ENCODE data around the gene CATSPERE. TPM values are rescaled to one million over a fixed set of nuclear protein-coding genes. Genes with fewer than 3 reads are reported as not detected.
A peak's percentile ranks its signal among the peaks of the same experiment; 100 is the strongest.

Gene CATSPERE
- total and polyA plus RNA-seq, 7 experiments from 2014 or later: 0.24 to 2.2 (median 1.0) TPM

- no peaks in the 10 kb centered on the region for H3K9me3 ChIP-seq (ENCODE audit: control insufficient read depth in 2 of 3, low read length in 3 of 3)
- peaks cover 19 to 24% of the 10 kb centered on the region in 2 donors for H3K4me1 ChIP-seq (ENCODE audit: control insufficient read depth in 2 of 2, insufficient read depth in 2 of 2, low read length in 2 of 2)
- peak within 1 kb of the TSS; percentile 75 for H3K4me3 ChIP-seq (ENCODE audit: low read length)
- ChIA-PET POLR2A (interaction anchor here (0.6 to 4.0 kb wide), 10 partner anchors 182 to 1678 kb away, joined by 3 to 43 read pairs (median 6); partner anchors contain the start of genes ADSS2, CATSPERE, COX20 and HNRNPU), CTCF (interaction anchor here (1.0 to 1.4 kb wide), 4 partner anchors 49 to 209 kb away, joined by 3 to 7 read pairs (median 3); no protein-coding TSS in a partner anchor)
- peak within 1 kb of the TSS; percentile 87 for H3K27ac ChIP-seq (ENCODE audit: low read depth, low read length)
- DNase-seq (peak; percentile 95 to 100 (median 98)), ATAC-seq (peak; percentile 95)
- H3K27me3 Mint-ChIP-seq: no peaks in the 10 kb centered on the region
- no peaks in the 10 kb centered on the region for H3K27me3 ChIP-seq (ENCODE audit: control insufficient read depth in 2 of 2, insufficient read depth in 2 of 2, low read length in 2 of 2)
- peaks cover 19 to 32% (median 21%) of the 10 kb centered on the region in 7 donors for H3K4me1 Mint-ChIP-seq
- H3K27ac Mint-ChIP-seq: peak within 1 kb of the TSS; percentile 81 to 96 (median 90)
- peak within 1 kb of the TSS in 9 of 10 donors; percentile 83 to 91 (median 88) for H3K4me3 Mint-ChIP-seq
- H3K36me3 ChIP-seq (ENCODE audit: control insufficient read depth in 2 of 3, insufficient read depth in 3 of 3, low read length in 3 of 3): no peaks in the 10 kb centered on the region
- peaks cover 0 to 10% (median 8%) of the 10 kb centered on the region in 5 donors for H3K36me3 Mint-ChIP-seq
- intact Hi-C loops (cut with micrococcal nuclease): loop anchor here (1.0 to 10.0 kb wide), 24 partner anchors 50 to 1913 kb away; partner anchors contain the start of genes COX20 (in 2 of the 2), HNRNPU (in 2 of the 2), CATSPERE (in 1 of the 2) and CEP170 (in 1 of the 2)
- H3K9me3 Mint-ChIP-seq: no peaks in the 10 kb centered on the region
Measured at GRCh38 chr1:244652623-244653438, 191.8 kb downstream of the CATSPERE start, which contains the start of gene DESI2. TSS of gene DESI2 (plus strand) at chr1:244653126. CDS start at chr1:244653314, 188 bp downstream.

DNA sequence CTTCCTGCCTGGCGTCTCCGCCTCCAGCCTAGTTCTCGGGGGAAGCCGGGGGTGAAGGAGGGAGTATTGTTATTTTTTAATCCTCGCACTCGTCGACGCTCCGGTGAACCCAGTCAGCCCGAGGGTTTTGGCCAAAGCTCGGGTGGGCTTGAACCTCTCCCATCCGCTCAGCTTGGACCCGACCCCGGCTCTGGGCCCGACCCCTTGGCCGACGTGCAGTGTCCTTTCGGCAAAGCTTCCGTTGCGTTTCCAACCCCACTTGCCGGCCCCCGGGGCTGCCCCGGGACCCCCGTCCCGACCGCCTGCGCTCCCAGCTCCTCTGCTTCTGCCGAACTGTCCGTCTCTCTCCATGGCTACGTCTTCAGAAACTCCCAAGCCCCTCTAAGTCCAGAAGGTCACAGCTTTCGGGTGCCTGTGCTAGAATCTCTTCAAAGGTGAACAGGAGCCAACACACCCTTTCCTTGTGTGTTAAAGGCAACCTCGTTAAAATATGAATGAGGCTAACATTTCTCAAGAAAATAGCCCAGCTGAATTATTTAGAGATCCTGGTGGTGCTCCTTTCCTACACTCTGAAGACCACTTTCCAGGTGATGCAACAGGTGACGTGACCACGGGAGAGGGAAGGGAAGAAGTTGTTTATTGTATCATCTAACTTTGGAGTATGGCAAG is 192.5 kb downstream of the CATSPERE start:
- Mint-ChIP-seq H3K4me3 (no peak overlapping the region), H3K4me1 (peaks cover 26 to 37% (median 28%) of the 10 kb centered on the region in 7 donors), H3K9me3 (no peaks in the 10 kb centered on the region), H3K36me3 (peaks cover 0 to 18% (median 12%) of the 10 kb centered on the region in 5 donors), H3K27me3 (no peaks in the 10 kb centered on the region), H3K27ac (no peak overlapping the region)
- H3K27me3 ChIP-seq (ENCODE audit: control insufficient read depth in 2 of 2, insufficient read depth in 2 of 2, low read length in 2 of 2): no peaks in the 10 kb centered on the region
- no peaks in the 10 kb centered on the region for H3K9me3 ChIP-seq (ENCODE audit: control insufficient read depth in 2 of 3, low read length in 3 of 3)
- H3K4me3 ChIP-seq (ENCODE audit: low read length): peak overlapping the region; percentile 75
- DNase-seq: peak in 5 of 9 donors; percentile 4 to 30 (median 12)
- intact Hi-C loops (cut with micrococcal nuclease): loop anchor here (1.0 to 10.0 kb wide), 13 partner anchors 50 to 1851 kb away; partner anchors contain the start of gene SMYD3 (in 1 of the 2)
- H3K36me3 ChIP-seq (ENCODE audit: control insufficient read depth in 2 of 3, insufficient read depth in 3 of 3, low read length in 3 of 3): no peaks in the 10 kb centered on the region
- peaks cover 19 to 24% of the 10 kb centered on the region in 2 donors for H3K4me1 ChIP-seq (ENCODE audit: control insufficient read depth in 2 of 2, insufficient read depth in 2 of 2, low read length in 2 of 2)
- peak overlapping the region; percentile 87 for H3K27ac ChIP-seq (ENCODE audit: low read depth, low read length)
- ChIA-PET POLR2A (interaction anchor here (1.4 to 4.0 kb wide), 4 partner anchors 181 to 316 kb away, joined by 3 to 43 read pairs (median 12); partner anchors contain the start of genes ADSS2 and COX20), CTCF (no interaction called here)
- ATAC-seq: no peak

GRCh38 chr1:244654108-244655038 is 193.3 kb downstream of the CATSPERE start:
- DNase-seq (no peak), ATAC-seq (no peak)
- peak overlapping the region; percentile 87 for H3K27ac ChIP-seq (ENCODE audit: low read depth, low read length)
- intact Hi-C loops (cut with micrococcal nuclease): loop anchor here (5.0 to 10.0 kb wide), 5 partner anchors 503 to 1850 kb away; partner anchors contain the start of gene SMYD3 (in 1 of the 2)
- POLR2A ChIA-PET: interaction anchor here (1.4 to 4.0 kb wide), 3 partner anchors 180 to 209 kb away, joined by 3 to 43 read pairs (median 12); partner anchors contain the start of genes ADSS2 and COX20
- peaks cover 19 to 24% of the 10 kb centered on the region in 2 donors for H3K4me1 ChIP-seq (ENCODE audit: control insufficient read depth in 2 of 2, insufficient read depth in 2 of 2, low read length in 2 of 2)
- peak overlapping the region; percentile 75 for H3K4me3 ChIP-seq (ENCODE audit: low read length)
- Mint-ChIP-seq H3K27me3 (no peaks in the 10 kb centered on the region), H3K4me3 (no peak overlapping the region), H3K36me3 (peaks cover 3 to 23% (median 17%) of the 10 kb centered on the region in 5 donors), H3K4me1 (peaks cover 27 to 37% (median 33%) of the 10 kb centered on the region in 7 donors), H3K9me3 (no peaks in the 10 kb centered on the region), H3K27ac (no peak overlapping the region)
- CTCF ChIA-PET: no interaction called here
- no peaks in the 10 kb centered on the region for H3K36me3 ChIP-seq (ENCODE audit: control insufficient read depth in 2 of 3, insufficient read depth in 3 of 3, low read length in 3 of 3)
- H3K27me3 ChIP-seq (ENCODE audit: control insufficient read depth in 2 of 2, insufficient read depth in 2 of 2, low read length in 2 of 2): no peaks in the 10 kb centered on the region
- H3K9me3 ChIP-seq (ENCODE audit: control insufficient read depth in 2 of 3, low read length in 3 of 3): no peaks in the 10 kb centered on the region

GRCh38 chr1:244655186-244655585 is 194.1 kb downstream of the CATSPERE start:
- Mint-ChIP-seq H3K4me3 (no peak overlapping the region), H3K9me3 (no peaks in the 10 kb centered on the region), H3K27me3 (no peaks in the 10 kb centered on the region), H3K4me1 (peaks cover 27 to 38% (median 32%) of the 10 kb centered on the region in 7 donors), H3K36me3 (peaks cover 6 to 32% (median 19%) of the 10 kb centered on the region in 5 donors), H3K27ac (no peak overlapping the region)
- no peaks in the 10 kb centered on the region for H3K9me3 ChIP-seq (ENCODE audit: control insufficient read depth in 2 of 3, low read length in 3 of 3)
- DNase-seq (no peak), ATAC-seq (no peak)
- ChIA-PET CTCF (no interaction called here), POLR2A (no interaction called here)
- no peaks in the 10 kb centered on the region for H3K27me3 ChIP-seq (ENCODE audit: control insufficient read depth in 2 of 2, insufficient read depth in 2 of 2, low read length in 2 of 2)
- no peak overlapping the region for H3K27ac ChIP-seq (ENCODE audit: low read depth, low read length)
- intact Hi-C loops (cut with micrococcal nuclease): loop anchor here (10.0 kb wide), 3 partner anchors 810 to 1850 kb away; partner anchors contain the start of gene SMYD3 (in 1 of the 2)
- H3K36me3 ChIP-seq (ENCODE audit: control insufficient read depth in 2 of 3, insufficient read depth in 3 of 3, low read length in 3 of 3): peaks cover 0 to 1% (median 0%) of the 10 kb centered on the region in 3 experiments
- no peak overlapping the region for H3K4me3 ChIP-seq (ENCODE audit: low read length)
- H3K4me1 ChIP-seq (ENCODE audit: control insufficient read depth in 2 of 2, insufficient read depth in 2 of 2, low read length in 2 of 2): peaks cover 19 to 24% of the 10 kb centered on the region in 2 donors

DNA sequence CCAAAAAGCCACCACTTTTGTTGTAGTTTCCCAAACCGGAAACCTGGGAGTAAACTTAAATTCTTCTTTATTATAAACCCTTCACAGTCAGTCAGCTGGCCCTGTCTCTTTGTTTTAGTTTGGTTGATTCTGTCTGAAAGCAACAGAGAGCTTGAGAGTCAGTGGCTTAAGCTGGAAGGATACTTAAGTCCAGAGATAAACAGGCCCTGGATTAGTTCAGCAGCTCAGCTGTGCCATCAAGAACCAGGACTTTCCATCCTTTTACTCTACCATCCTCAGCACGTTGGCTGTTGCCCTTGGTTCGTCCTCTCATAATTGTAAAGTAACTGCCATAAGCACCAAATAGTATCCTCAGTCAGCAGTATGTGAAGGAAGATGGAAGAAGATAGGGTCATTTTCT is 196.3 kb downstream of the CATSPERE start:
- H3K4me1 ChIP-seq (ENCODE audit: control insufficient read depth in 2 of 2, insufficient read depth in 2 of 2, low read length in 2 of 2): peaks cover 14 to 17% of the 10 kb centered on the region in 2 donors
- Mint-ChIP-seq H3K27me3 (no peaks in the 10 kb centered on the region), H3K4me1 (peaks cover 19 to 34% (median 26%) of the 10 kb centered on the region in 7 donors), H3K36me3 (peaks cover 6 to 41% (median 27%) of the 10 kb centered on the region in 5 donors), H3K9me3 (peaks cover 0 to 2% (median 0%) of the 10 kb centered on the region in 11 donors), H3K4me3 (peak overlapping the region in 1 of 10 donors; percentile 39), H3K27ac (peak overlapping the region in 2 of 9 donors; percentile 39 to 78)
- no peak overlapping the region for H3K4me3 ChIP-seq (ENCODE audit: low read length)
- no peak overlapping the region for H3K27ac ChIP-seq (ENCODE audit: low read depth, low read length)
- ChIA-PET CTCF (no interaction called here), POLR2A (no interaction called here)
- DNase-seq: no peak
- intact Hi-C loops (cut with micrococcal nuclease): loop anchor here (10.0 kb wide), 3 partner anchors 813 to 1847 kb away; partner anchors contain the start of gene SMYD3 (in 1 of the 2)
- H3K9me3 ChIP-seq (ENCODE audit: control insufficient read depth in 2 of 3, low read length in 3 of 3): no peaks in the 10 kb centered on the region
- no peak for ATAC-seq
- H3K36me3 ChIP-seq (ENCODE audit: control insufficient read depth in 2 of 3, insufficient read depth in 3 of 3, low read length in 3 of 3): peaks cover 0 to 3% (median 0%) of the 10 kb centered on the region in 3 experiments
- H3K27me3 ChIP-seq (ENCODE audit: control insufficient read depth in 2 of 2, insufficient read depth in 2 of 2, low read length in 2 of 2): no peaks in the 10 kb centered on the region
